GM23338 (cell line): Measurements from ENCODE around the gene TRIM42. TPM values are rescaled to one million over a fixed set of nuclear protein-coding genes. Genes with fewer than 3 reads are reported as not detected.

Source experiments
- ATAC-seq: fragments of 200-7000 bp; cut with Tn5 transposase; 3 replicates; pipeline ENCODE4 v1.9.1; 2020
- DNase-seq: peaks from one replicate; pipeline ENCODE4 v3.0.0-alpha.2; 2015; ENCODE audit warnings: low spot score
- H2AFZ ChIP-seq: fragments of 200-600 bp; sonication (generic); 2 replicates; pipeline ENCODE4 v1.8.0; 2016; ENCODE audit warnings: antibody characterized with exemption, mild to moderate bottlenecking, moderate library complexity
- H3F3A ChIP-seq: fragments of 200-600 bp; sonication (generic); replicated peaks from 2 replicates; pipeline ENCODE4 v1.8.0; 2017; ENCODE audit warnings: antibody characterized with exemption, mixed run types, low read depth
- H3K27ac ChIP-seq: fragments of 200-600 bp; sonication (generic); 2 replicates; pipeline ENCODE4 v1.6.1; 2016; ENCODE audit warnings: low read depth
- H3K27me3 ChIP-seq: fragments of 200-600 bp; sonication (generic); 2 replicates; pipeline ENCODE4 v1.8.0; 2016; ENCODE audit warnings: mild to moderate bottlenecking, mixed run types, moderate library complexity; ENCODE audit not compliant: insufficient read depth
- H3K36me3 ChIP-seq: fragments of 200-600 bp; sonication (generic); 2 replicates; pipeline ENCODE4 v1.8.0; 2016; ENCODE audit warnings: mild to moderate bottlenecking; ENCODE audit not compliant: insufficient read depth
- H3K4me1 ChIP-seq: fragments of 200-600 bp; sonication (generic); 2 replicates; pipeline ENCODE4 v1.8.0; 2016; ENCODE audit warnings: mild to moderate bottlenecking, moderate library complexity; ENCODE audit not compliant: insufficient read depth
- H3K4me2 ChIP-seq: fragments of 200-600 bp; sonication (generic); 2 replicates; pipeline ENCODE4 v1.7.1; 2017; ENCODE audit warnings: mixed run types
- H3K4me3 ChIP-seq: fragments of 200-600 bp; sonication (generic); 2 replicates; pipeline ENCODE4 v1.6.1; 2016; ENCODE audit warnings: mixed run types
- H3K79me2 ChIP-seq: fragments of 200-600 bp; sonication (generic); replicated peaks from 2 replicates; pipeline ENCODE4 v1.8.0; 2017; ENCODE audit warnings: mild to moderate bottlenecking; ENCODE audit not compliant: insufficient read depth
- H3K9me2 ChIP-seq: fragments of 200-600 bp; sonication (generic); 2 replicates; pipeline ENCODE4 v1.8.0; 2017; ENCODE audit not compliant: insufficient read depth
- H4K20me1 ChIP-seq: fragments of 200-600 bp; sonication (generic); replicated peaks from 2 replicates; pipeline ENCODE4 v1.8.0; 2017; ENCODE audit warnings: mild to moderate bottlenecking; ENCODE audit not compliant: insufficient read depth
- H3K27ac Mint-ChIP-seq: 2 replicates; pipeline ENCODE4 v1.8.0; 2020; ENCODE audit warnings: inconsistent platforms, mild to moderate bottlenecking, moderate library complexity, mixed read lengths
- H3K27me3 Mint-ChIP-seq: 3 replicates; pipeline ENCODE4 v1.8.0; 2022; ENCODE audit warnings: low read depth, mild to moderate bottlenecking, moderate library complexity, mixed read lengths, inconsistent platforms; ENCODE audit not compliant: insufficient read depth, poor library complexity
- H3K36me3 Mint-ChIP-seq: 3 replicates; pipeline ENCODE4 v1.8.0; 2021; ENCODE audit warnings: low read depth, mild to moderate bottlenecking, inconsistent platforms, moderate library complexity, mixed read lengths
- H3K4me1 Mint-ChIP-seq: 3 replicates; pipeline ENCODE4 v1.8.0; 2020; ENCODE audit warnings: mild to moderate bottlenecking, inconsistent platforms, mixed read lengths
- H3K4me3 Mint-ChIP-seq: 3 replicates; pipeline ENCODE4 v1.8.0; 2021; ENCODE audit warnings: moderate library complexity, mild to moderate bottlenecking, inconsistent platforms, mixed read lengths
- H3K9me3 Mint-ChIP-seq: 3 replicates; pipeline ENCODE4 v1.8.0; 2020; ENCODE audit warnings: moderate library complexity, mild to moderate bottlenecking, inconsistent platforms, mixed read lengths
- CREB1 ChIP-seq: fragments of 250-450 bp; sonication (Bioruptor Pico); IDR thresholded peaks from 2 replicates; pipeline ENCODE4 v1.5.0; 2020; ENCODE audit warnings: low read depth, mild to moderate bottlenecking, moderate library complexity
- EZH2 ChIP-seq: fragments of 200-600 bp; sonication (generic); IDR thresholded peaks from one replicate; pipeline ENCODE4 v1.8.0; 2017; ENCODE audit warnings: antibody characterized with exemption, mild to moderate bottlenecking, low read depth; ENCODE audit not compliant: unreplicated experiment
- EZH2phosphoT487 ChIP-seq: fragments of 200-600 bp; sonication (generic); IDR thresholded peaks from one replicate; pipeline ENCODE4 v1.8.1; 2018; ENCODE audit warnings: antibody characterized with exemption; ENCODE audit not compliant: unreplicated experiment
- JUNB ChIP-seq: IDR thresholded peaks from one replicate; pipeline ENCODE4 v1.6.1; 2016; ENCODE audit warnings: antibody characterized with exemption; ENCODE audit not compliant: unreplicated experiment
- NANOG ChIP-seq: IDR thresholded peaks from 2 replicates; pipeline ENCODE4 v1.6.1; 2016; ENCODE audit warnings: antibody characterized with exemption, borderline replicate concordance
- POLR2AphosphoS5 ChIP-seq: IDR thresholded peaks from 2 replicates; pipeline ENCODE4 v1.6.1; 2016; ENCODE audit warnings: antibody characterized with exemption, low read depth
- STAT1 ChIP-seq: IDR thresholded peaks from one replicate; pipeline ENCODE4 v1.6.1; 2016; ENCODE audit warnings: antibody characterized with exemption; ENCODE audit not compliant: unreplicated experiment
- ZNF114 ChIP-seq: fragments of 250-450 bp; sonication (Bioruptor Pico); IDR thresholded peaks from 2 replicates; pipeline ENCODE4 v1.5.0; 2020; ENCODE audit warnings: mild to moderate bottlenecking, moderate library complexity
- ZNF331 ChIP-seq: fragments of 250-450 bp; sonication (Bioruptor Pico); IDR thresholded peaks from 2 replicates; pipeline ENCODE4 v1.5.0; 2020; ENCODE audit warnings: low read depth, mild to moderate bottlenecking, moderate library complexity
- polyA plus RNA-seq: library from polyadenylated mRNA; unstranded; fragments of >200 nt; fragmentation: Nextera tagmentation; extraction: Ambion mirVana; gene quantifications from 2 replicates; pipeline ENCODE4 v1.2.1, GENCODE V29; 2016
- total RNA-seq: library from RNA; depleted of rRNA; stranded (reverse); fragments of >200 nt; shearing (Covaris generic); gene quantifications from 2 replicates; pipeline ENCODE4 v1.2.3, GENCODE V29; 2014
- TF ChIP-seq, protein P1 (sequence below), 2 experiments: fragments of 200-600 bp in 1 of 2; sonication (generic) in 1 of 2; conservative IDR thresholded peaks; 2 replicates each; pipeline versions ENCODE4 v1.5.1 to v1.6.1; 2016 to 2017; ENCODE audit warnings: antibody characterized with exemption in 2 of 2, low read depth in 2 of 2, mild to moderate bottlenecking in 2 of 2, moderate library complexity in 1 of 2
- TF ChIP-seq, protein P2 (sequence below): IDR thresholded peaks from 2 replicates; pipeline ENCODE4 v1.6.1; 2016; ENCODE audit warnings: antibody characterized with exemption
- TF ChIP-seq, protein P3 (sequence below): fragments of 250-450 bp; sonication (Bioruptor Pico); IDR thresholded peaks from 2 replicates; pipeline ENCODE4 v1.5.0; 2020; ENCODE audit warnings: mild to moderate bottlenecking, moderate library complexity
- TF ChIP-seq, protein P4 (sequence below): IDR thresholded peaks from one replicate; pipeline ENCODE4 v1.6.1; 2018; ENCODE audit warnings: antibody characterized with exemption; ENCODE audit not compliant: unreplicated experiment

The TRIM42 gene
- total and polyA plus RNA-seq, 2 experiments from 2014 or later = not detected

DNA sequence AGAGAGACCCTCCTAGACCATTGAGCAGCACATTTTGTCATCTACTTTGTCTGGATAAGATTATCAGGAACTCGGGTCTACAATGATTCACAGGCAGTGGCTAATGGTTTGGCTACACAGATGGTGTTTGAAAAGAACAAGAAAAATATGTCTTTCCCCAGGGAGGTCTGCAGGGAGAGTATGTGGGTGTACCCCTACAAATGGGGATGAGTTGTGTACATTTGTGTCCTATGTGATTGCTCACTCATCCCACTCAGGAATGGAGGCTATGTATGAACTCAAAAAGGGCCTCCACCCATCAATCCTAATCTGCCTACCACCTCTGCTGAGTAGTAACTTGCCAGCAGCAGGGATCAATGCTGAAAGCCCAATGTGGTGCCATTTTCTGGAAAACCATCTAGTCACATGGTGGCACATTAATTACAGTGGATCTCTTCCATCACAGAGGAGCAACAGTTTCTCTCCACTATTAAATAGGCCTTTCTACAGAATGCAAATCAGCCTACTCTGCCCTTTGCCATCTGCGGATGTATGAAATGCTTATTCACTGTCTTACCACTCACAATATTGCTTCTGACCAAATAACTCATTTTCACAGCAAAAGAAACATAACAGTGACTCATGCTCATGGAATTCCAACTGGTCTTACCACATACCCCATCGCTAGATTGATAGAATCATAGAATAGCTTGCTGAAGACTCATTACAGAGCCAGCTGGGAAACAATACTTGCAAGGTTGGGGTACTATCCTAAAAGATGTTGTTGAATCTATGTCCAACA is 48.3 kb upstream of the TRIM42 start:
- Mint-ChIP-seq H3K4me3 (no peak overlapping the region), H3K27ac (no peak overlapping the region), H3K36me3 (no peaks in the 10 kb centered on the region), H3K27me3 (no peaks in the 10 kb centered on the region), H3K9me3 (no peaks in the 10 kb centered on the region), H3K4me1 (no peaks in the 10 kb centered on the region; the same call in 1 of the 3 replicates)
- Histone ChIP-seq H3K4me1 (no peaks in the 10 kb centered on the region), H3K79me2 (no peaks in the 10 kb centered on the region), H3K4me2 (no peak overlapping the region), H4K20me1 (no peaks in the 10 kb centered on the region), H2AFZ (no peak overlapping the region), H3K4me3 (no peak overlapping the region), H3K27me3 (no peaks in the 10 kb centered on the region), H3K36me3 (no peaks in the 10 kb centered on the region), H3F3A (no peaks in the 10 kb centered on the region), H3K9me2 (peaks cover 12% of the 10 kb centered on the region; the same call in 1 of the 2 replicates), H3K27ac (no peak overlapping the region)
- no peak for DNase-seq
- TF ChIP-seq ZNF331 (CRISPR knock-in tag) = no peak
- no peak for TF ChIP-seq JUNB
- no peak for TF ChIP-seq STAT1
- TF ChIP-seq EZH2phosphoT487 = no peak
- TF ChIP-seq CREB1 (CRISPR knock-in tag) = no peak
- no peak for TF ChIP-seq POLR2AphosphoS5
- TF ChIP-seq, protein P1, sequence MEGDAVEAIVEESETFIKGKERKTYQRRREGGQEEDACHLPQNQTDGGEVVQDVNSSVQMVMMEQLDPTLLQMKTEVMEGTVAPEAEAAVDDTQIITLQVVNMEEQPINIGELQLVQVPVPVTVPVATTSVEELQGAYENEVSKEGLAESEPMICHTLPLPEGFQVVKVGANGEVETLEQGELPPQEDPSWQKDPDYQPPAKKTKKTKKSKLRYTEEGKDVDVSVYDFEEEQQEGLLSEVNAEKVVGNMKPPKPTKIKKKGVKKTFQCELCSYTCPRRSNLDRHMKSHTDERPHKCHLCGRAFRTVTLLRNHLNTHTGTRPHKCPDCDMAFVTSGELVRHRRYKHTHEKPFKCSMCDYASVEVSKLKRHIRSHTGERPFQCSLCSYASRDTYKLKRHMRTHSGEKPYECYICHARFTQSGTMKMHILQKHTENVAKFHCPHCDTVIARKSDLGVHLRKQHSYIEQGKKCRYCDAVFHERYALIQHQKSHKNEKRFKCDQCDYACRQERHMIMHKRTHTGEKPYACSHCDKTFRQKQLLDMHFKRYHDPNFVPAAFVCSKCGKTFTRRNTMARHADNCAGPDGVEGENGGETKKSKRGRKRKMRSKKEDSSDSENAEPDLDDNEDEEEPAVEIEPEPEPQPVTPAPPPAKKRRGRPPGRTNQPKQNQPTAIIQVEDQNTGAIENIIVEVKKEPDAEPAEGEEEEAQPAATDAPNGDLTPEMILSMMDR (conservative IDR thresholded peaks at IDR 0.05; ENCODE audit: low read depth in 2 of 2) = no peak
- no peak for TF ChIP-seq EZH2
- no peak for TF ChIP-seq NANOG
- TF ChIP-seq, protein P2, sequence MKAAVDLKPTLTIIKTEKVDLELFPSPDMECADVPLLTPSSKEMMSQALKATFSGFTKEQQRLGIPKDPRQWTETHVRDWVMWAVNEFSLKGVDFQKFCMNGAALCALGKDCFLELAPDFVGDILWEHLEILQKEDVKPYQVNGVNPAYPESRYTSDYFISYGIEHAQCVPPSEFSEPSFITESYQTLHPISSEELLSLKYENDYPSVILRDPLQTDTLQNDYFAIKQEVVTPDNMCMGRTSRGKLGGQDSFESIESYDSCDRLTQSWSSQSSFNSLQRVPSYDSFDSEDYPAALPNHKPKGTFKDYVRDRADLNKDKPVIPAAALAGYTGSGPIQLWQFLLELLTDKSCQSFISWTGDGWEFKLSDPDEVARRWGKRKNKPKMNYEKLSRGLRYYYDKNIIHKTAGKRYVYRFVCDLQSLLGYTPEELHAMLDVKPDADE = no peak
- TF ChIP-seq, protein P3, sequence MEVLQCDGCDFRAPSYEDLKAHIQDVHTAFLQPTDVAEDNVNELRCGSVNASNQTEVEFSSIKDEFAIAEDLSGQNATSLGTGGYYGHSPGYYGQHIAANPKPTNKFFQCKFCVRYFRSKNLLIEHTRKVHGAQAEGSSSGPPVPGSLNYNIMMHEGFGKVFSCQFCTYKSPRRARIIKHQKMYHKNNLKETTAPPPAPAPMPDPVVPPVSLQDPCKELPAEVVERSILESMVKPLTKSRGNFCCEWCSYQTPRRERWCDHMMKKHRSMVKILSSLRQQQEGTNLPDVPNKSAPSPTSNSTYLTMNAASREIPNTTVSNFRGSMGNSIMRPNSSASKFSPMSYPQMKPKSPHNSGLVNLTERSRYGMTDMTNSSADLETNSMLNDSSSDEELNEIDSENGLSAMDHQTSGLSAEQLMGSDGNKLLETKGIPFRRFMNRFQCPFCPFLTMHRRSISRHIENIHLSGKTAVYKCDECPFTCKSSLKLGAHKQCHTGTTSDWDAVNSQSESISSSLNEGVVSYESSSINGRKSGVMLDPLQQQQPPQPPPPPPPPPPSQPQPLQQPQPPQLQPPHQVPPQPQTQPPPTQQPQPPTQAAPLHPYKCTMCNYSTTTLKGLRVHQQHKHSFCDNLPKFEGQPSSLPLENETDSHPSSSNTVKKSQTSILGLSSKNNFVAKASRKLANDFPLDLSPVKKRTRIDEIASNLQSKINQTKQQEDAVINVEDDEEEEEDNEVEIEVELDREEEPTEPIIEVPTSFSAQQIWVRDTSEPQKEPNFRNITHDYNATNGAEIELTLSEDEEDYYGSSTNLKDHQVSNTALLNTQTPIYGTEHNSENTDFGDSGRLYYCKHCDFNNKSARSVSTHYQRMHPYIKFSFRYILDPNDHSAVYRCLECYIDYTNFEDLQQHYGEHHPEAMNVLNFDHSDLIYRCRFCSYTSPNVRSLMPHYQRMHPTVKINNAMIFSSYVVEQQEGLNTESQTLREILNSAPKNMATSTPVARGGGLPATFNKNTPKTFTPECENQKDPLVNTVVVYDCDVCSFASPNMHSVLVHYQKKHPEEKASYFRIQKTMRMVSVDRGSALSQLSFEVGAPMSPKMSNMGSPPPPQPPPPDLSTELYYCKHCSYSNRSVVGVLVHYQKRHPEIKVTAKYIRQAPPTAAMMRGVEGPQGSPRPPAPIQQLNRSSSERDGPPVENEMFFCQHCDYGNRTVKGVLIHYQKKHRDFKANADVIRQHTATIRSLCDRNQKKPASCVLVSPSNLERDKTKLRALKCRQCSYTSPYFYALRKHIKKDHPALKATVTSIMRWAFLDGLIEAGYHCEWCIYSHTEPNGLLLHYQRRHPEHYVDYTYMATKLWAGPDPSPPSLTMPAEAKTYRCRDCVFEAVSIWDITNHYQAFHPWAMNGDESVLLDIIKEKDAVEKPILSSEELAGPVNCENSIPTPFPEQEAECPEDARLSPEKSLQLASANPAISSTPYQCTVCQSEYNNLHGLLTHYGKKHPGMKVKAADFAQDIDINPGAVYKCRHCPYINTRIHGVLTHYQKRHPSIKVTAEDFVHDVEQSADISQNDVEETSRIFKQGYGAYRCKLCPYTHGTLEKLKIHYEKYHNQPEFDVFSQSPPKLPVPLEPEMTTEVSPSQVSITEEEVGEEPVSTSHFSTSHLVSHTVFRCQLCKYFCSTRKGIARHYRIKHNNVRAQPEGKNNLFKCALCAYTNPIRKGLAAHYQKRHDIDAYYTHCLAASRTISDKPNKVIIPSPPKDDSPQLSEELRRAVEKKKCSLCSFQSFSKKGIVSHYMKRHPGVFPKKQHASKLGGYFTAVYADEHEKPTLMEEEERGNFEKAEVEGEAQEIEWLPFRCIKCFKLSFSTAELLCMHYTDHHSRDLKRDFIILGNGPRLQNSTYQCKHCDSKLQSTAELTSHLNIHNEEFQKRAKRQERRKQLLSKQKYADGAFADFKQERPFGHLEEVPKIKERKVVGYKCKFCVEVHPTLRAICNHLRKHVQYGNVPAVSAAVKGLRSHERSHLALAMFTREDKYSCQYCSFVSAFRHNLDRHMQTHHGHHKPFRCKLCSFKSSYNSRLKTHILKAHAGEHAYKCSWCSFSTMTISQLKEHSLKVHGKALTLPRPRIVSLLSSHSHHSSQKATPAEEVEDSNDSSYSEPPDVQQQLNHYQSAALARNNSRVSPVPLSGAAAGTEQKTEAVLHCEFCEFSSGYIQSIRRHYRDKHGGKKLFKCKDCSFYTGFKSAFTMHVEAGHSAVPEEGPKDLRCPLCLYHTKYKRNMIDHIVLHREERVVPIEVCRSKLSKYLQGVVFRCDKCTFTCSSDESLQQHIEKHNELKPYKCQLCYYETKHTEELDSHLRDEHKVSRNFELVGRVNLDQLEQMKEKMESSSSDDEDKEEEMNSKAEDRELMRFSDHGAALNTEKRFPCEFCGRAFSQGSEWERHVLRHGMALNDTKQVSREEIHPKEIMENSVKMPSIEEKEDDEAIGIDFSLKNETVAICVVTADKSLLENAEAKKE = no peak
- TF ChIP-seq, protein P4, sequence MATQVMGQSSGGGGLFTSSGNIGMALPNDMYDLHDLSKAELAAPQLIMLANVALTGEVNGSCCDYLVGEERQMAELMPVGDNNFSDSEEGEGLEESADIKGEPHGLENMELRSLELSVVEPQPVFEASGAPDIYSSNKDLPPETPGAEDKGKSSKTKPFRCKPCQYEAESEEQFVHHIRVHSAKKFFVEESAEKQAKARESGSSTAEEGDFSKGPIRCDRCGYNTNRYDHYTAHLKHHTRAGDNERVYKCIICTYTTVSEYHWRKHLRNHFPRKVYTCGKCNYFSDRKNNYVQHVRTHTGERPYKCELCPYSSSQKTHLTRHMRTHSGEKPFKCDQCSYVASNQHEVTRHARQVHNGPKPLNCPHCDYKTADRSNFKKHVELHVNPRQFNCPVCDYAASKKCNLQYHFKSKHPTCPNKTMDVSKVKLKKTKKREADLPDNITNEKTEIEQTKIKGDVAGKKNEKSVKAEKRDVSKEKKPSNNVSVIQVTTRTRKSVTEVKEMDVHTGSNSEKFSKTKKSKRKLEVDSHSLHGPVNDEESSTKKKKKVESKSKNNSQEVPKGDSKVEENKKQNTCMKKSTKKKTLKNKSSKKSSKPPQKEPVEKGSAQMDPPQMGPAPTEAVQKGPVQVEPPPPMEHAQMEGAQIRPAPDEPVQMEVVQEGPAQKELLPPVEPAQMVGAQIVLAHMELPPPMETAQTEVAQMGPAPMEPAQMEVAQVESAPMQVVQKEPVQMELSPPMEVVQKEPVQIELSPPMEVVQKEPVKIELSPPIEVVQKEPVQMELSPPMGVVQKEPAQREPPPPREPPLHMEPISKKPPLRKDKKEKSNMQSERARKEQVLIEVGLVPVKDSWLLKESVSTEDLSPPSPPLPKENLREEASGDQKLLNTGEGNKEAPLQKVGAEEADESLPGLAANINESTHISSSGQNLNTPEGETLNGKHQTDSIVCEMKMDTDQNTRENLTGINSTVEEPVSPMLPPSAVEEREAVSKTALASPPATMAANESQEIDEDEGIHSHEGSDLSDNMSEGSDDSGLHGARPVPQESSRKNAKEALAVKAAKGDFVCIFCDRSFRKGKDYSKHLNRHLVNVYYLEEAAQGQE = no peak
- no peak for TF ChIP-seq ZNF114 (CRISPR knock-in tag)
- ATAC-seq = no peak
